Loucy (cell line): ENCODE measurements around the gene CLDND1.

Experiments
- CTCF ChIP-seq: fragments of 200-600 bp; sonication (generic); conservative IDR thresholded peaks from 2 replicates; pipeline ENCODE4 v1.5.1; 2014; ENCODE audit warnings: mild to moderate bottlenecking, antibody characterized with exemption, low read length
- EZH2phosphoT487 ChIP-seq: fragments of 200-600 bp; IDR thresholded peaks from 2 replicates; pipeline ENCODE4 v1.6.1; 2018; ENCODE audit warnings: antibody characterized with exemption, mild to moderate bottlenecking, moderate library complexity, borderline replicate concordance

GRCh38 chr3:98504539-98504938, 18.2 kb downstream of the CLDND1 start:
- TF ChIP-seq CTCF (no peak), EZH2phosphoT487 (no peak)
